Caco-2 (cell line): ENCODE results near the gene AFF1. TPM values are rescaled to one million over a fixed set of nuclear protein-coding genes. Genes with fewer than 3 reads are reported as not detected.

ENCODE experiments used
- Bru-seq: library from RNA; stranded (reverse); fragments of 400-500 nt; gene quantifications from one replicate; lab custom pipeline; 2021; lab: Mats Ljungman, UMichigan
- BruChase-seq, 2 experiments: library from RNA; stranded (reverse); fragments of 400-500 nt; gene quantifications; one replicate each; lab custom pipeline; 2021; lab: Mats Ljungman, UMichigan
- BruUV-seq: library from RNA; stranded (reverse); fragments of 400-500 nt; replicated peaks from 2 replicates; lab custom pipeline; 2021; lab: Mats Ljungman, UMichigan
- CTCF ChIA-PET: fragments of 300-600 bp; sonication (Branson Sonifier 250); formaldehyde crosslinking; loops from one replicate; lab custom pipeline; 2022; ENCODE audit warnings: antibody characterized with exemption; lab: Charles Lee
- POLR2A ChIA-PET: fragments of 300-600 bp; sonication (Branson Sonifier 250); formaldehyde crosslinking; loops from one replicate; lab custom pipeline; 2022; ENCODE audit warnings: antibody characterized with exemption; lab: Charles Lee
- DNase-seq, 2 experiments: peaks; one replicate each; pipeline versions ENCODE4 v3.0.0 to v3.0.0-alpha.2; 2020 to 2022
- H3K27me3 ChIP-seq: replicated peaks from 2 replicates; pipeline ENCODE4 v1.6.0; 2011; ENCODE audit warnings: low read length; ENCODE audit not compliant: control insufficient read depth, insufficient read depth
- H3K36me3 ChIP-seq: 2 replicates; pipeline ENCODE4 v1.5.1; 2011; ENCODE audit warnings: low read length; ENCODE audit not compliant: control insufficient read depth, insufficient read depth
- H3K4me1 ChIP-seq: fragments of 250-450 bp; sonication (Bioruptor Pico); 2 replicates; pipeline ENCODE4 v1.5.1; 2020; ENCODE audit warnings: mild to moderate bottlenecking
- H3K4me3 ChIP-seq: 2 replicates; pipeline ENCODE4 v1.5.1; 2011; ENCODE audit warnings: low read depth, mild to moderate bottlenecking, control low read depth, low read length
- H3K9me3 ChIP-seq: fragments of 250-450 bp; sonication (Bioruptor Pico); 2 replicates; pipeline ENCODE4 v1.5.1; 2020; ENCODE audit warnings: mild to moderate bottlenecking, moderate library complexity
- H3K27ac Mint-ChIP-seq: one replicate; pipeline ENCODE4 v1.8.0; 2022; ENCODE audit warnings: mixed read lengths; ENCODE audit not compliant: unreplicated experiment
- H3K27me3 Mint-ChIP-seq: one replicate; pipeline ENCODE4 v1.8.0; 2022; ENCODE audit warnings: mixed read lengths; ENCODE audit not compliant: insufficient read depth, unreplicated experiment
- H3K36me3 Mint-ChIP-seq: one replicate; pipeline ENCODE4 v1.8.0; 2022; ENCODE audit warnings: mild to moderate bottlenecking, mixed read lengths; ENCODE audit not compliant: insufficient read depth, unreplicated experiment
- H3K4me1 Mint-ChIP-seq: one replicate; pipeline ENCODE4 v1.8.0; 2022; ENCODE audit warnings: low read depth, mixed read lengths; ENCODE audit not compliant: unreplicated experiment
- H3K4me3 Mint-ChIP-seq: one replicate; pipeline ENCODE4 v1.8.0; 2022; ENCODE audit warnings: mild to moderate bottlenecking, moderate library complexity, mixed read lengths; ENCODE audit not compliant: unreplicated experiment
- H3K9me3 Mint-ChIP-seq: one replicate; pipeline ENCODE4 v1.8.0; 2022; ENCODE audit warnings: mixed read lengths; ENCODE audit not compliant: unreplicated experiment
- intact Hi-C: fragments of 100-400 bp; cut with micrococcal nuclease; formaldehyde crosslinking; loops from one replicate; pipeline ENCODE4 v1.10.0; 2022; ENCODE audit not compliant: unreplicated experiment
- long read RNA-seq: library from polyadenylated mRNA; stranded (forward); transcript quantifications from one replicate; pipeline ENCODE4 v2.0.0, GENCODE V29; 2022
- total RNA-seq: library from RNA; stranded (reverse); gene quantifications from 2 replicates; pipeline ENCODE4 v1.2.3, GENCODE V29; 2022
- TF ChIP-seq, protein P1 (sequence below), 2 experiments: fragments of 200-600 bp in 1 of 2; IDR thresholded peaks; 1 replicate in 1 of 2; 2 replicates in 1 of 2; pipeline versions ENCODE4 v1.5.1 to v1.8.0; 2011 to 2022; ENCODE audit warnings: antibody characterized with exemption in 1 of 2, control low read depth in 1 of 2, inconsistent platforms in 1 of 2, low read depth in 1 of 2, low read length in 1 of 2, mild to moderate bottlenecking in 1 of 2, moderate library complexity in 1 of 2; ENCODE audit not compliant: insufficient read depth in 1 of 2, severe bottlenecking in 1 of 2, unreplicated experiment in 1 of 2

AFF1 gene, protein sequence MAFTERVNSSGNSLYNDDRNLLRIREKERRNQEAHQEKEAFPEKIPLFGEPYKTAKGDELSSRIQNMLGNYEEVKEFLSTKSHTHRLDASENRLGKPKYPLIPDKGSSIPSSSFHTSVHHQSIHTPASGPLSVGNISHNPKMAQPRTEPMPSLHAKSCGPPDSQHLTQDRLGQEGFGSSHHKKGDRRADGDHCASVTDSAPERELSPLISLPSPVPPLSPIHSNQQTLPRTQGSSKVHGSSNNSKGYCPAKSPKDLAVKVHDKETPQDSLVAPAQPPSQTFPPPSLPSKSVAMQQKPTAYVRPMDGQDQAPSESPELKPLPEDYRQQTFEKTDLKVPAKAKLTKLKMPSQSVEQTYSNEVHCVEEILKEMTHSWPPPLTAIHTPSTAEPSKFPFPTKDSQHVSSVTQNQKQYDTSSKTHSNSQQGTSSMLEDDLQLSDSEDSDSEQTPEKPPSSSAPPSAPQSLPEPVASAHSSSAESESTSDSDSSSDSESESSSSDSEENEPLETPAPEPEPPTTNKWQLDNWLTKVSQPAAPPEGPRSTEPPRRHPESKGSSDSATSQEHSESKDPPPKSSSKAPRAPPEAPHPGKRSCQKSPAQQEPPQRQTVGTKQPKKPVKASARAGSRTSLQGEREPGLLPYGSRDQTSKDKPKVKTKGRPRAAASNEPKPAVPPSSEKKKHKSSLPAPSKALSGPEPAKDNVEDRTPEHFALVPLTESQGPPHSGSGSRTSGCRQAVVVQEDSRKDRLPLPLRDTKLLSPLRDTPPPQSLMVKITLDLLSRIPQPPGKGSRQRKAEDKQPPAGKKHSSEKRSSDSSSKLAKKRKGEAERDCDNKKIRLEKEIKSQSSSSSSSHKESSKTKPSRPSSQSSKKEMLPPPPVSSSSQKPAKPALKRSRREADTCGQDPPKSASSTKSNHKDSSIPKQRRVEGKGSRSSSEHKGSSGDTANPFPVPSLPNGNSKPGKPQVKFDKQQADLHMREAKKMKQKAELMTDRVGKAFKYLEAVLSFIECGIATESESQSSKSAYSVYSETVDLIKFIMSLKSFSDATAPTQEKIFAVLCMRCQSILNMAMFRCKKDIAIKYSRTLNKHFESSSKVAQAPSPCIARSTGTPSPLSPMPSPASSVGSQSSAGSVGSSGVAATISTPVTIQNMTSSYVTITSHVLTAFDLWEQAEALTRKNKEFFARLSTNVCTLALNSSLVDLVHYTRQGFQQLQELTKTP
- total RNA-seq (45.2 and 48.3 TPM in 2 replicates), Bru-seq, nascent RNA (percentile 86 among the genes with signal in this experiment), BruChase-seq, experiment 1, labeled RNA remaining after a 2-hour chase (percentile 82 among the genes with signal in this experiment), BruChase-seq, experiment 2, labeled RNA remaining after a 6-hour chase (percentile 81 among the genes with signal in this experiment)
- long read RNA-seq, partial matches to known transcripts = 2 of 10 reads
- long read RNA-seq, other reads (novel, unspliced or antisense) = 8 of 10 reads

DNA sequence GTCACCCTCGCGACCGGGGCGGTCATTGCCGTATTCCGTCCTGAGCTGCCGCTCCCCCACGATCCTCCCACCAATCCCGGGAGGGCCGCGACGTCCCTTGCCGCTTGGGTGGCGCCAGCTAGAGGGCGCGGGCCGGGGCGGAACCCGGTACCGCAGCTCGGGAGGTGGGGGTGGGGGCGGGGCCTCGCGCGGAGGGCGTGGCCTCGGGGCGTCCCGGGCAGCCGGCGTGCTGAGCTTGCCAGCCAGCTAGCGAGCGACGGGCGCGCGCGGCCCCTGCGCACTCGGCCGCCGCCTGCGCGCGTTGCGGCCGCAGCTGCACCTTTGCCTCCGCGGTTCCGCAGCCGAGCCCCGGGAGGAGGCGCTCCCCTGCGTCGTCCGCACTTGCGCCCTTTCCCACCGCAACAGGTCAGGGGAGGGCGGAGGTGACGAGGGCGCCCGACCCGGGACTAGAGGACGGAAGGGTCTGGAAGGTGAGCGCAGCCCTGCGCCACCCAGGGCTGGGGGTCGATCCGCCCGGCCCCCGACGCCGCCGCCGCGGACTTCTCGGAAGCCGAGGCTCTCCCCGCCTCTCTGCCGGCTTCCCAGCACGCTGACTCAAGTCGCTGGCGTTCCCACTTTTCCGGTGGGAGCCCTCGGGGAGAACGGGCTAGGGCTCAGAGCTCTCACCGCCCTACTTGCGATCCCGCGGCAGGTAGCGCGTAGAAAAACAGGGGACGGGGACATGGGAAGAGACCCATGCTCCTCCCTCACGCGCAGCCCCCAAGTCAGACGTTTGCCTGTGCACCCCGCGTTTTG, at the start of gene AFF1:
Gene AFF1, plus strand, starts transcription at position 241 of the 795 bp plus-strand sequence. CDS start 13,523 bp downstream, outside the sequence.
- Mint-ChIP-seq H3K27ac (peak within 1 kb of the TSS; percentile 89), H3K9me3 (no peaks in the 10 kb centered on the region), H3K4me1 (peaks cover 20% of the 10 kb centered on the region), H3K27me3 (no peaks in the 10 kb centered on the region), H3K4me3 (peak within 1 kb of the TSS; percentile 91), H3K36me3 (peaks cover 9% of the 10 kb centered on the region)
- TF ChIP-seq, protein P1, sequence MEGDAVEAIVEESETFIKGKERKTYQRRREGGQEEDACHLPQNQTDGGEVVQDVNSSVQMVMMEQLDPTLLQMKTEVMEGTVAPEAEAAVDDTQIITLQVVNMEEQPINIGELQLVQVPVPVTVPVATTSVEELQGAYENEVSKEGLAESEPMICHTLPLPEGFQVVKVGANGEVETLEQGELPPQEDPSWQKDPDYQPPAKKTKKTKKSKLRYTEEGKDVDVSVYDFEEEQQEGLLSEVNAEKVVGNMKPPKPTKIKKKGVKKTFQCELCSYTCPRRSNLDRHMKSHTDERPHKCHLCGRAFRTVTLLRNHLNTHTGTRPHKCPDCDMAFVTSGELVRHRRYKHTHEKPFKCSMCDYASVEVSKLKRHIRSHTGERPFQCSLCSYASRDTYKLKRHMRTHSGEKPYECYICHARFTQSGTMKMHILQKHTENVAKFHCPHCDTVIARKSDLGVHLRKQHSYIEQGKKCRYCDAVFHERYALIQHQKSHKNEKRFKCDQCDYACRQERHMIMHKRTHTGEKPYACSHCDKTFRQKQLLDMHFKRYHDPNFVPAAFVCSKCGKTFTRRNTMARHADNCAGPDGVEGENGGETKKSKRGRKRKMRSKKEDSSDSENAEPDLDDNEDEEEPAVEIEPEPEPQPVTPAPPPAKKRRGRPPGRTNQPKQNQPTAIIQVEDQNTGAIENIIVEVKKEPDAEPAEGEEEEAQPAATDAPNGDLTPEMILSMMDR (IDR thresholded peaks at IDR 0.05; ENCODE audit: insufficient read depth in 1 of 2, low read depth in 1 of 2, low read length in 1 of 2, severe bottlenecking in 1 of 2, unreplicated experiment in 1 of 2) = peak in 1 of 2 experiments; percentile 44
- DNase-seq = peak; percentile 93 to 95
- intact Hi-C loops = loop anchor here (1.0 to 2.0 kb wide), 2 partner anchors 9 to 38 kb away; no protein-coding TSS in a partner anchor
- Histone ChIP-seq H3K27me3 (no peaks in the 10 kb centered on the region), H3K4me3 (peak within 1 kb of the TSS; percentile 84), H3K4me1 (peaks cover 22% of the 10 kb centered on the region), H3K36me3 (no peaks in the 10 kb centered on the region), H3K9me3 (no peaks in the 10 kb centered on the region)
- BruUV-seq = no TSS peak
- POLR2A ChIA-PET = interaction anchor here (0.6 to 2.7 kb wide), 11 partner anchors 9 to 456 kb away, joined by 3 to 38 read pairs (median 4); partner anchors contain the start of gene HSD17B11
- CTCF ChIA-PET = interaction anchor here (0.5 to 2.9 kb wide), 13 partner anchors 9 to 380 kb away, joined by 3 to 30 read pairs (median 3); no protein-coding TSS in a partner anchor

DNA sequence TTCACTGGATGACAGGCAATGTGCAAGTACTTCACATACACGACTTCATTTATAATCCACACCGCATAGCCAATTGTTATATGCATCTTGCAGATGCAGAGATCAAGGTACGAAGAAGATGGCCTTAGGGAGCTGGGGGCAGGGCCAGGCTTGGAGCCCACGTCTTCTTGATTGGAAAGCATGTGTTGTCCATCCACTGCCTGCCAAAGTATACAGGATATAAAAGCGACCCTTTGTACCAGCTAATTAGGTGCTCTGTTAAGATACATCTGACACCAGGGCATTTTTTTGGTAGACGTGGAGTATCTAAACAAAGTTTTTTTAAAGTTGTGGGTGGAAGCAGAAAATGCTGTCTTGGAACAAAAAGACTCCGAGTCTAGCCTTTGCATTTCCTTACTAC, 44.0 kb upstream of the AFF1 start:
- intact Hi-C loops = loop anchor here (5.0 kb wide), 2 partner anchors 33 to 98 kb away; no protein-coding TSS in a partner anchor
- peak overlapping the region; percentile 88 for H3K27ac Mint-ChIP-seq
- DNase-seq = no peak
- no peaks in the 10 kb centered on the region for H3K36me3 ChIP-seq
- POLR2A ChIA-PET = no interaction called here
- no peaks in the 10 kb centered on the region for H3K36me3 Mint-ChIP-seq
- H3K4me1 ChIP-seq = no peaks in the 10 kb centered on the region
- H3K9me3 Mint-ChIP-seq = no peaks in the 10 kb centered on the region
- TF ChIP-seq, protein P1 (IDR thresholded peaks at IDR 0.05; ENCODE audit: insufficient read depth in 1 of 2, low read depth in 1 of 2, low read length in 1 of 2, severe bottlenecking in 1 of 2, unreplicated experiment in 1 of 2) = no peak
- no peaks in the 10 kb centered on the region for H3K27me3 ChIP-seq
- peak overlapping the region; percentile 80 for H3K4me3 Mint-ChIP-seq
- CTCF ChIA-PET = no interaction called here
- no peaks in the 10 kb centered on the region for H3K9me3 ChIP-seq
- BruUV-seq = no TSS peak
- peaks cover 6% of the 10 kb centered on the region for H3K4me1 Mint-ChIP-seq
- no peak overlapping the region for H3K4me3 ChIP-seq
- no peaks in the 10 kb centered on the region for H3K27me3 Mint-ChIP-seq
